Measurements from ENCODE around the gene WIPF3. TPM values are rescaled to one million over a fixed set of nuclear protein-coding genes. Genes with fewer than 3 reads are reported as not detected.

WIPF3 gene
- total RNA-seq, 1 experiment from 2014 or later = 0.26 TPM

DNA sequence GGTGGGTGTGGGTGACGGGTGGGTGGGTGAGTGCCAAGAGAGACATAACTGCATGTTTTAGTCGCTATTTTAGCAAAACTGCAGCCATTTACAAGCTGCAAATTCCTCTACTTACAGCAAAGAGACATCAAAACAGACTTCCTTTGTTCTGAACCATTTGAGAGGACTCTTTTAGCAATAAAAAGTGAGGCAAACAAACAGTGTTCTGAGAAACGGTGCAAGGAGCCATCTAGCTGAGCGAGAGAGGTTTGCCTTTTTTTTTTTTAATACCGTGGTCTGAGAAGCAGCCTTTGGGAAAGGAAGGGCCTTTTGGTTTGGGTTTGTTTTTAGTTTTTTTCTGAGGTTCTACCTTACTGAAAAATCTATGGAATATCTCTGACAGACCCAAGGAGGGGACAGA lies 120.4 kb downstream of the WIPF3 start:
- H3K27me3 ChIP-seq (ENCODE audit: insufficient read depth, low read depth) = no peaks in the 10 kb centered on the region
- H3K27ac ChIP-seq = no peak overlapping the region
- DNase-seq = no peak
- H3K9me3 ChIP-seq (ENCODE audit: insufficient read depth, low read depth) = no peaks in the 10 kb centered on the region
- H3F3A ChIP-seq (ENCODE audit: insufficient read depth, low read depth) = peaks cover 2% of the 10 kb centered on the region; the same call in 1 of the 2 replicates
- BruUV-seq (replicated peaks) = no TSS peak
- 0 out of 2 replicates have a peak, but pooled peaks cover 5% of the 10 kb centered on the region for H3K36me3 ChIP-seq (ENCODE audit: low read depth)
- no peaks in the 10 kb centered on the region for H3K9me2 ChIP-seq (ENCODE audit: insufficient read depth)
- intact Hi-C loops (cut with micrococcal nuclease; ENCODE audit: unreplicated experiment) = loop anchor here (10.0 kb wide), 1 partner anchor 1002 kb away; no protein-coding TSS in a partner anchor
- H3K4me2 ChIP-seq = no peak overlapping the region
- TF ChIP-seq, protein P1, sequence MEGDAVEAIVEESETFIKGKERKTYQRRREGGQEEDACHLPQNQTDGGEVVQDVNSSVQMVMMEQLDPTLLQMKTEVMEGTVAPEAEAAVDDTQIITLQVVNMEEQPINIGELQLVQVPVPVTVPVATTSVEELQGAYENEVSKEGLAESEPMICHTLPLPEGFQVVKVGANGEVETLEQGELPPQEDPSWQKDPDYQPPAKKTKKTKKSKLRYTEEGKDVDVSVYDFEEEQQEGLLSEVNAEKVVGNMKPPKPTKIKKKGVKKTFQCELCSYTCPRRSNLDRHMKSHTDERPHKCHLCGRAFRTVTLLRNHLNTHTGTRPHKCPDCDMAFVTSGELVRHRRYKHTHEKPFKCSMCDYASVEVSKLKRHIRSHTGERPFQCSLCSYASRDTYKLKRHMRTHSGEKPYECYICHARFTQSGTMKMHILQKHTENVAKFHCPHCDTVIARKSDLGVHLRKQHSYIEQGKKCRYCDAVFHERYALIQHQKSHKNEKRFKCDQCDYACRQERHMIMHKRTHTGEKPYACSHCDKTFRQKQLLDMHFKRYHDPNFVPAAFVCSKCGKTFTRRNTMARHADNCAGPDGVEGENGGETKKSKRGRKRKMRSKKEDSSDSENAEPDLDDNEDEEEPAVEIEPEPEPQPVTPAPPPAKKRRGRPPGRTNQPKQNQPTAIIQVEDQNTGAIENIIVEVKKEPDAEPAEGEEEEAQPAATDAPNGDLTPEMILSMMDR (conservative IDR thresholded peaks at IDR 0.05) = no peak
- TF ChIP-seq EZH2 (IDR thresholded peaks at IDR 0.05; ENCODE audit: low read depth) = no peak
- H4K20me1 ChIP-seq (ENCODE audit: insufficient read depth) = no peaks in the 10 kb centered on the region
- no peak overlapping the region for H3K4me3 ChIP-seq
- H3K4me1 ChIP-seq (replicated peaks; ENCODE audit: insufficient read depth) = no peaks in the 10 kb centered on the region
- H3K79me2 ChIP-seq (ENCODE audit: low read depth) = no peaks in the 10 kb centered on the region
- H2AFZ ChIP-seq = no peak overlapping the region
- CTCF ChIA-PET = no interaction called here
- POLR2A ChIA-PET (ENCODE audit: unreplicated experiment) = no interaction called here

DNA sequence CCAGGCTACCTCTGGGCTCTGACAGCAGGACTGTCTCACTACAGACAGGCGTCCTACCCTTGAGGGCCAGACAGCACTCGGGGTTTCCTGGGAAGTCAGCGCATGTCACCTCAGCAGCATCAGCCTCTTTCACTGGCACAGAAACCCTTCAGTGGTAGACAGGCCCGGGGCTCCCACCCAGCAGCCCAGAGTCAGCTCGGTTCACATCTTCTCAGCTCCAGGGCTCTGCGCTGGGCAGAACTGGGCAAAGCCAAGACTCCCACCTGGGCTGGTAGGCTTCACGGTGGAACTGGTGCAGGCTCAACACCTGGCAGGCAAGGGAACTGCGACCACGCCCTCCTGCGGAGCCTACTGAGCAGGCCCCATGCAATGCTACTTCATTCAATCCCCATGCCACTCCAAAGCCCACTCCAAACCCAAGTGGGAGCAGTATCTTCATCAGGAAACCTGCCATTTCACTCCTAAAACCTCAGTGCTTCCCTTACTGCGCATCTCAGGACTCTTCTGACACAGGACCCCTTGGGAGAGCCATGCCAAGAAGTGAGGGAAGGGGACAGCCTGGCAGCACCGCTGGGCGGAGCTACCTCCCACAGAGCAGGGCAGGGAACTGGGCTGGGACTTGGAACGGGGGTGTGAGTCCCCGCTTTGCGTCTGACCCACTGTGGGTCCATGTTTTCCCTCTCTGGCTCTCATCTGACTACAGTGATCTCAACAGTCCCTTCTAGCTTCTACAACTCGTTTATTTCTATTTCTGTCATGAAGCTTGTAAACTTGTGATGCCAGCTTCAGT lies 122.9 kb downstream of the WIPF3 start:
- Histone ChIP-seq H2AFZ (no peak overlapping the region), H3K79me2 (ENCODE audit: low read depth) (no peaks in the 10 kb centered on the region), H3K27me3 (ENCODE audit: insufficient read depth, low read depth) (no peaks in the 10 kb centered on the region), H4K20me1 (ENCODE audit: insufficient read depth) (no peaks in the 10 kb centered on the region), H3K36me3 (ENCODE audit: low read depth) (peaks cover 9% of the 10 kb centered on the region; the same call in 1 of the 2 replicates), H3K4me3 (no peak overlapping the region), H3K27ac (no peak overlapping the region), H3K9me3 (ENCODE audit: insufficient read depth, low read depth) (no peaks in the 10 kb centered on the region), H3K4me1 (replicated peaks; ENCODE audit: insufficient read depth) (no peaks in the 10 kb centered on the region; the same call in 1 of the 2 replicates), H3F3A (ENCODE audit: insufficient read depth, low read depth) (no peaks in the 10 kb centered on the region), H3K9me2 (ENCODE audit: insufficient read depth) (no peaks in the 10 kb centered on the region), H3K4me2 (no peak overlapping the region)
- no TSS peak for BruUV-seq (replicated peaks)
- TF ChIP-seq, protein P1 (conservative IDR thresholded peaks at IDR 0.05) = no peak
- no peak for TF ChIP-seq EZH2 (IDR thresholded peaks at IDR 0.05; ENCODE audit: low read depth)
- intact Hi-C loops (cut with micrococcal nuclease; ENCODE audit: unreplicated experiment) = loop anchor here (10.0 kb wide), 1 partner anchor 1004 kb away; no protein-coding TSS in a partner anchor
- CTCF ChIA-PET = interaction anchor here (0.6 kb wide), 1 partner anchor 58 kb away, joined by 3 read pairs; no protein-coding TSS in a partner anchor
- POLR2A ChIA-PET (ENCODE audit: unreplicated experiment) = no interaction called here
- no peak for DNase-seq

DNA sequence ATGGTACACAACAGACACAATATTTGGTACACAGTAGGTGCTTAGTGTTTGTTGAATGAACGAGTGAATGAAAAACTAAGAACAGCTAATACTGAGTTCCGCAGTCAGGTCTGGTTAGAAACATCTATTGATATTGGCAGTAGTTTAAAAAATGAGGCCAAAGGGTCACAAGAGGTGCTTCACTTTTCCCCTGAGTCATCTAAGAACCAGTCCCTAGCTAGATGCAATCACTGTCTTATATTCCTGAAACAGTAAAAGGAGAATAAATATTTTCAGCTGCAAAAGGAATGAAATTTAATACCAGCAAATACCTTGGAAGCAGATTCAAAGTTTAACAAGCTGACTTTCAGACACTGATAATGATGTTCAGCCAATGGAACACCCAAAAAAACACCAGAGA lies 128.8 kb downstream of the WIPF3 start:
- Histone ChIP-seq H3K4me2 (peak overlapping the region; percentile 10; the same call in 1 of the 2 replicates), H3K9me3 (ENCODE audit: insufficient read depth, low read depth) (no peaks in the 10 kb centered on the region), H3F3A (ENCODE audit: insufficient read depth, low read depth) (no peaks in the 10 kb centered on the region; the same call in 1 of the 2 replicates), H3K36me3 (ENCODE audit: low read depth) (peaks cover 27% of the 10 kb centered on the region; the same call in 1 of the 2 replicates), H3K9me2 (ENCODE audit: insufficient read depth) (no peaks in the 10 kb centered on the region), H3K4me1 (replicated peaks; ENCODE audit: insufficient read depth) (peaks cover 12% of the 10 kb centered on the region), H3K27ac (peak overlapping the region; percentile 67), H4K20me1 (ENCODE audit: insufficient read depth) (no peaks in the 10 kb centered on the region), H3K79me2 (ENCODE audit: low read depth) (no peaks in the 10 kb centered on the region), H3K27me3 (ENCODE audit: insufficient read depth, low read depth) (no peaks in the 10 kb centered on the region), H2AFZ (no peak overlapping the region), H3K4me3 (no peak overlapping the region)
- no TSS peak for BruUV-seq (replicated peaks)
- DNase-seq = peak in 1 of 2 experiments; percentile 69
- ChIA-PET CTCF (interaction anchor here (0.7 kb wide), 1 partner anchor 14 kb away, joined by 3 read pairs; no protein-coding TSS in a partner anchor), POLR2A (ENCODE audit: unreplicated experiment) (interaction anchor here (0.7 kb wide), 1 partner anchor 629 kb away, joined by 4 read pairs; no protein-coding TSS in a partner anchor)
- TF ChIP-seq, protein P1 (conservative IDR thresholded peaks at IDR 0.05) = no peak
- TF ChIP-seq EZH2 (IDR thresholded peaks at IDR 0.05; ENCODE audit: low read depth) = no peak
- intact Hi-C loops (cut with micrococcal nuclease; ENCODE audit: unreplicated experiment) = loop anchor here (5.0 kb wide), 1 partner anchor 127 kb away; no protein-coding TSS in a partner anchor
